ENCODE measurements around the gene RINL.
"Not testable (repeated sequence)": the region's sequence is repeated elsewhere in the genome, so short reads cannot be mapped to it uniquely, and the experiment has no call there.

Gene RINL

DNA sequence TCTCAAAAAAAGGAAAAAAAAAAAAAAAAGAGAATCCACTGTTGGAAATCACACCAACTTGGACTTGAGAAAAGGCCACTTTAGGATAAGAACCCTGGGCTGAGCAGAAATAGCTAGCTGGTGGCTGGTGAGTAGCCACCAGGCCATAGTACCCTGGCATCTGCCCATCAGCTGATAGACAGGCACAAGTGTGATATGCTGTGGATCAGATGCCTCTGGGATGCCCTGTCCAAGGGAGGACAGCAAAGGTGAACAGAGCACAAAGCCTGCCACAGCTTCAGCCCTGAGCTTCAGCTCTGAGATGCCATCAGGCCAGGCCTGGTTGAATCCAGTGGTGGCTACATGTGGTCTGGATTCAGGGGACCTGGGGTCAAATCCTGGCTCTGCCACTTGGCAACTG lies 12.6 kb upstream of the RINL start:
- Histone ChIP-seq H3K9me3 (ENCODE audit: control insufficient read depth, low read length) (no peaks in the 10 kb centered on the region), H3K4me1 (ENCODE audit: control insufficient read depth, insufficient read depth, low read length, poor library complexity, severe bottlenecking) (no peaks in the 10 kb centered on the region), H3K27ac (ENCODE audit: low read depth, low read length, severe bottlenecking) (no peak overlapping the region), H3K4me3 (ENCODE audit: extremely low read depth, insufficient read depth, low read length, poor library complexity, severe bottlenecking) (no peak overlapping the region), H3K36me3 (ENCODE audit: control insufficient read depth, insufficient read depth, low read length) (peaks cover 11% of the 10 kb centered on the region)

DNA sequence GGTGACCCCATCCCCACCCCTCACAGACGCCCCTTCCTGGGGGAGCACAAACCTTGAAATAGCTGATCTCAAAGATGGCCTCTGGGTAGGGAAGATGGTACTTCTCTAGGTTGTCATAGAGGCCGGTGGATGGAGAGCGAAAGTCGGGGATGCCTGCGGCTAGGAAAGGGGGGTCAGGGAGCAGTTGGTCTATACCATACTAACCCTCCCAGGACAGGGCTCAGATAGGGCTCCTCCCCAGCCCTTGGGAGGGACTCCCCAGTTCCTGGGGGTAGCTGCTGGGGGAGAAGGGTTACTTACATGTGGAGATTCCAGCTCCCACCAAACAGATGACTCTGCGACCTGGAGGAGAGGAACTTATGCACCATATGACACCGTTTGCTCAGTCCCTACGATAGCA lies 11.7 kb upstream of the RINL start:
- H3K9me3 ChIP-seq (ENCODE audit: control insufficient read depth, low read length) = no peaks in the 10 kb centered on the region
- no peaks in the 10 kb centered on the region for H3K4me1 ChIP-seq (ENCODE audit: control insufficient read depth, insufficient read depth, low read length, poor library complexity, severe bottlenecking)
- peaks cover 11% of the 10 kb centered on the region for H3K36me3 ChIP-seq (ENCODE audit: control insufficient read depth, insufficient read depth, low read length)
- WGBS, 2 experiments (ENCODE audit: insufficient coverage in 2 of 2) = 92% methylated on average over 3 to 5 of the region's 8 CpGs
- H3K27ac ChIP-seq (ENCODE audit: low read depth, low read length, severe bottlenecking) = no peak overlapping the region
- no peak overlapping the region for H3K4me3 ChIP-seq (ENCODE audit: extremely low read depth, insufficient read depth, low read length, poor library complexity, severe bottlenecking)

DNA sequence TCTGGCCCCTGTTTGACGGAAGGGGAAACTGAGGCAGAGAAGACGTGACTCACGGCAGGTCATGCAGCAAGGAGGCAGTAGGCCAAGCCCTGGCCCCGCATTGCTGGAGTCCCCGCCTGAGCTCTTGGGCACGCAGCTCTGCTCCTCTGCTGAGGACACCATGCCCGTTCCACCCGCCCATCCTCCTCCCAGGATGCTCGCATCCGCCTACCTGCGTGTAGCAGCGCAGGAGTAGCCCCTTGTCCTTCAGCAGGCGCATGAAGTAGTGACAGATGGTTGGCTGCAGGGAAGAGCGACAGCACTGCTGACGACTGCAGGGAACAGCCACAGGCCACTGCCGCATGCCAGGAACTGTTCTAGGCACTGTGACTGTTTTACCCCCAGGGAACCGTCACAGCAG lies 10.8 kb upstream of the RINL start:
- no peaks in the 10 kb centered on the region for H3K4me1 ChIP-seq (ENCODE audit: control insufficient read depth, insufficient read depth, low read length, poor library complexity, severe bottlenecking)
- no peaks in the 10 kb centered on the region for H3K9me3 ChIP-seq (ENCODE audit: control insufficient read depth, low read length)
- no peak overlapping the region for H3K4me3 ChIP-seq (ENCODE audit: extremely low read depth, insufficient read depth, low read length, poor library complexity, severe bottlenecking)
- WGBS, 2 experiments (ENCODE audit: insufficient coverage in 2 of 2) = 95% methylated on average over 17 of the region's 17 CpGs
- H3K27ac ChIP-seq (ENCODE audit: low read depth, low read length, severe bottlenecking) = no peak overlapping the region
- peaks cover 11% of the 10 kb centered on the region for H3K36me3 ChIP-seq (ENCODE audit: control insufficient read depth, insufficient read depth, low read length)

DNA sequence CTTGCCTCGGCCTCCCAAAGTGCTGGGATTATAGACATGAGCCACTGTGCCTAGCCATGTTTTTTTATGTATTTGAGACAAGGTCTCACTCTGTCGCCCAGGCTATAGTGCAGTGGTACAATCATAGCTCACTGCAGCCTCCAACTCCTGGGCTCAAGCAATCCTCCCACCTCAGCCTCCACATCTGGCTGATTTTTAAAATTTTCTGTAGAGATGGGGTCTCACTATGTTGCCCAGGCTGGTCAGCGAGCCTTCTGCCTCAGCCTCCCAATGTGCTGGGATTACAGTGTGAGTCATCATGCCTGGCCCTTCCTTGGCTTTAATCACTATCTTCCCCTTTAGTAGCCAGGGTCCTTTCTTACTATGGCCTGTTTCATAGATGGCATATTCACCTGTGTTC lies 6.6 kb upstream of the RINL start:
- H3K4me3 ChIP-seq (ENCODE audit: extremely low read depth, insufficient read depth, low read length, poor library complexity, severe bottlenecking); H3K27ac ChIP-seq (ENCODE audit: low read depth, low read length, severe bottlenecking); H3K36me3 ChIP-seq (ENCODE audit: control insufficient read depth, insufficient read depth, low read length); H3K9me3 ChIP-seq (ENCODE audit: control insufficient read depth, low read length); H3K4me1 ChIP-seq (ENCODE audit: control insufficient read depth, insufficient read depth, low read length, poor library complexity, severe bottlenecking): not testable (repeated sequence)
- 93 to 100% methylated on average over 3 of the region's 3 CpGs for WGBS, 2 experiments (ENCODE audit: insufficient coverage in 2 of 2)

DNA sequence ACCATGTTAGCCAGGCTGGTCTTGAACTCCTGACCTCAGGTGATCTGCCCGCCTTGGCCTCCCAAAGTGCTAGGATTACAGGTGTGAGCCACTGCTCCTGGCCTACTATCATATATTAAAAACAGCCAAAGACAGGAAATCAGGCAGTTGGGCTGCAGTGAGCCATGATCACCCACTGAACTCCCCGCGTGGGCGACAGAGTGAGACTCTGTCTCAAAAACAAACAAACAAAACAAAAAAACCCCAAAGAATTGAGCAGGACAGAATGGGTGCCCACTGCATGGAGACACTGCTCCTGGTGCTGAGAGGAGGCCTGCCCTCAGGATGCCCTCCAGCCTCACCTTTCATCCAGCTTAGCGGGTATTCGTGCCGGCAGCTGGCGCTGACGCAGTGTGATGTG lies 5.2 kb upstream of the RINL start:
- 90 to 92% methylated on average over 4 to 5 of the region's 9 CpGs for WGBS, 2 experiments (ENCODE audit: insufficient coverage in 2 of 2)
- H3K4me3 ChIP-seq (ENCODE audit: extremely low read depth, insufficient read depth, low read length, poor library complexity, severe bottlenecking) = no peak overlapping the region

DNA sequence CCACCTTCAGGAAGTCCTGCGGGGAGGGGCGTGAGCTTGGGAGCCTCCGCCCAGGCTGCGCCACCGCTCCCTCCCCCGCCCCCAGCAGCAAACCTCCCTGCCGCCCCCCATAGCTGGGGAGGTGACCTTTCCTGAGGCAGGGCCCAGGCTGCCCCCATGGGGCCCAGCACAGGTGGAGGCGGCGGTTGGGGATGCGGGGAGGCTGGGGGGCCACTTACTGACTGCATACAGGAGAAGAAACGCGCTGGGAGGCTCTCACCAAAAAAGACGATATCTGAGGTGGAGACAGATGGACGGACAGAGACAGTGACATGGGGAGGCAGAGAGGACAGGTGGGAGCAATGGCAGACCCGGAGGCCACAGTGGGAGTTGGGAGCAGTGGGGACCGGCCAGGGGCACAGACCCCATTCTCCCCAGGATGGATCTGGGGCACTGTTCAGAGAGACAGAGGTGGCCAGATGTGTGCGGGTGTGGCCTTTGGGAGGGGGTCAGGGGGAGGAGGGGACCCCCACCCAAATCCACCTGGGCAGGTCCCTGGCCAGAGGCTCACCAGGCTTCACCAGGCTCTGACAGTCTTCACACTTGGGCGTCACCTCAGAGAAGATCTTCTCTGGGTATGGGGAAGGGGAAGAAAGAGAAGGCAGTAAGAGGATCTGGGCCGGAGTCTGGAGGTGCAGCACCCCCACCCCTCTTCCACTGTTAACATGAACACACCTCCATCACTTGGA lies 3.0 kb upstream of the RINL start:
- Histone ChIP-seq H3K9me3 (ENCODE audit: control insufficient read depth, low read length) (no peaks in the 10 kb centered on the region), H3K36me3 (ENCODE audit: control insufficient read depth, insufficient read depth, low read length) (no peaks in the 10 kb centered on the region), H3K27ac (ENCODE audit: low read depth, low read length, severe bottlenecking) (no peak overlapping the region), H3K4me1 (ENCODE audit: control insufficient read depth, insufficient read depth, low read length, poor library complexity, severe bottlenecking) (peaks cover 12% of the 10 kb centered on the region), H3K4me3 (ENCODE audit: extremely low read depth, insufficient read depth, low read length, poor library complexity, severe bottlenecking) (no peak overlapping the region)
- 90 to 92% methylated on average over 14 to 16 of the region's 19 CpGs for WGBS, 2 experiments (ENCODE audit: insufficient coverage in 2 of 2)

More for the DNA sequence above, 5.2 kb upstream of the RINL start:
- no peak overlapping the region for H3K27ac ChIP-seq (ENCODE audit: low read depth, low read length, severe bottlenecking)
- H3K4me1 ChIP-seq (ENCODE audit: control insufficient read depth, insufficient read depth, low read length, poor library complexity, severe bottlenecking) = peaks cover 6% of the 10 kb centered on the region
- H3K36me3 ChIP-seq (ENCODE audit: control insufficient read depth, insufficient read depth, low read length) = no peaks in the 10 kb centered on the region
- H3K9me3 ChIP-seq (ENCODE audit: control insufficient read depth, low read length) = no peaks in the 10 kb centered on the region

DNA sequence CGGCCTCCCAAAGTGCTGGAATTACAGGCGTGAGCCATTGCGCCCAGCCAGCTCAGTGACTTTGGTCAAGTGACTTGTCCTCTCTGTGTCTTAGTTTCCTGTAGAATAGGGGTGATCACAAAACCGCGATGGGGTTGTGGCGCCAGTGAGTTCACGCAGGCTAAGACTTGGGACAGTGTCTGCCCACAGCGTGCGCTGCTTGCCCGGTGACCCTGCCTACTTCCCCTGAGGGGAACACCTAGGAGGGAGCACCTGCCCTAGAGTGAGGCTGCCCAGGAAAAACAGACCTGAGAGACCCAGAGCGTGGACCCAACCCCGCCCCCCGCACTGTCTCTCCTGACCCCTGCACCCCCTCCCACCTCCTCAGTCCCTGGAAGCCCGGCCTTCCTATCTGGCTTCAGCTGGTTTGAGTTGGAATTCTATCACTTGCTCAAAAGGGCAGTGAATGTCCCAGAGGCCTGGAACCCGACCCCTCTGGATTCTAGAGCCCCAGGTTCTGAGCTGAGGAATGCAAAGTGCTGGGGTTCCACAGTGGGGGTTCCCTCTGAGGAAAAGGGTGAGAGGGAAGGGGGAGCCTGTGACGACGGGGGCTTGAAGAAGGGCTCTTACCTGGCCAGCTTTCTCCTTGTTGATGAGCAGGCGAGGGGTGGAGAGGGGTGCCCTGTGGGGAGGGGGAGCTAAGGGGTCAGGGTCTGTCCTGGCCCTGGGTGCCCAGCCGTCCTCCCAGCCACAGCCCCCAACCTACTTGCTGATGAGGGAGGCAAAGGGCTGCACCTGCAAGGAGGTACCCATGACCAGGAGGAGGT lies 2.2 kb upstream of the RINL start:
- Histone ChIP-seq H3K4me1 (ENCODE audit: control insufficient read depth, insufficient read depth, low read length, poor library complexity, severe bottlenecking) (peaks cover 12% of the 10 kb centered on the region), H3K4me3 (ENCODE audit: extremely low read depth, insufficient read depth, low read length, poor library complexity, severe bottlenecking) (no peak overlapping the region), H3K27ac (ENCODE audit: low read depth, low read length, severe bottlenecking) (no peak overlapping the region), H3K36me3 (ENCODE audit: control insufficient read depth, insufficient read depth, low read length) (no peaks in the 10 kb centered on the region), H3K9me3 (ENCODE audit: control insufficient read depth, low read length) (no peaks in the 10 kb centered on the region)
- 90 to 92% methylated on average over 12 to 15 of the region's 19 CpGs for WGBS, 2 experiments (ENCODE audit: insufficient coverage in 2 of 2)

DNA sequence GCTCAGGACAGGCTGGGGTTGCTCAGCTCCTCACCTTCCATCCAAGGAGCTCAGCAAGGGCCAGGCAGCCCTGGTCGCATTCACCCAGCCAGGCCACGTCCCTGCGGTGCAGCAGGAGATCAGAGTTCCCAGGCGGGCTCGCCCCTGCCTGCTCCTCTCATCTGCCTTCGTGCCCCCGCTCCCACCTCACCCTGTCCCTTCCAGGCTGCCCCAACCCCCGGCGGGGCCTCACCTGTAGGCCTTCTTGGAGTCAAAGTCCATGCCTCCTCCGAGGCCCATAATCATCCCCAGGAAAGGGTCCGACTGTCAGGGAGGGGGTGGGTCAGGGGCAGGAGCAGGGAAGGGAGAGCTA lies 1.3 kb upstream of the RINL start:
- 93 to 95% methylated on average over 2 to 11 of the region's 11 CpGs for WGBS, 2 experiments (ENCODE audit: insufficient coverage in 2 of 2)
- no peaks in the 10 kb centered on the region for H3K36me3 ChIP-seq (ENCODE audit: control insufficient read depth, insufficient read depth, low read length)
- no peak overlapping the region for H3K27ac ChIP-seq (ENCODE audit: low read depth, low read length, severe bottlenecking)

DNA sequence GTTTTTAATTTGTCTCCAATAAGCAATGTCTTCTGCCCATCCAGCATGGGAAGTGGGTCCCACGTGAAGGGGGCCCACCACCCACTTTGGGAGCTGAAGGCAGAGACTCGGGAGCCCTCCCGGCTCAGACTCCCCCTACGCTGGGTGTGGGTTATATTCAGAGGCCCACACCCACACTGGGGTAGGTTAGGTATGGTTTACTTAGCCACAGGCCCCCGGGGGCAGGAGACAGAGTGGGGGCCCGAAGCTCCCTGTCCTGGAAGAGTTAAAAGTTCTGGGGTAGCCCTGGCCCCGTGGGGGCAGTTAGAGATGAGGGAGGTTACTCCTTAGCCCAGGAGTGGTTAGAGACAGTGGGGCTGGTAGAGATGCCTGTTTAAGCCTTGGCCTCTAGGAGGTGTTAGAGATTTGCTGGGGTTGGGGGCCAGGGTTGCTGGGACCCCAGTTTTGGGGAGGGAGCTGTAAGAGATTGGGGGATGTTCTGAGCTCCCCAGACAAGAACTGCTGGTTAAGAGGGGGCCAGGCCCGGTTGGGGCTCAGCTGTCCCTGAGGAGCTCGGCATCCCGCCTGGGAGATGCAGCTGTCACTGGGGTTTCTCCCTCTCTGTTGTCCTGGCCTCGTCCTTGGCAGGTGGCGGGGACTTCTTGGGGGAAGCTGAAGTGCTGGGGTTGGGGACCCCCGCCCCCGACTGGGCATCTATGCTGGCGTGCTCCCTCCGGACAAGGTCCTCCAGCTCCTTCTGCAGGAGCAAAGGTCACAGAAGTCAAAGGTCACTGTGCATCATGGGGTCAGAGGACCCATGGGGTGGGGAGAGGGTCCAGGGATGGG lies 712 bp upstream of the RINL start:
- Histone ChIP-seq H3K27ac (ENCODE audit: low read depth, low read length, severe bottlenecking) (no peak overlapping the region), H3K4me1 (ENCODE audit: control insufficient read depth, insufficient read depth, low read length, poor library complexity, severe bottlenecking) (peaks cover 12% of the 10 kb centered on the region), H3K36me3 (ENCODE audit: control insufficient read depth, insufficient read depth, low read length) (no peaks in the 10 kb centered on the region), H3K9me3 (ENCODE audit: control insufficient read depth, low read length) (no peaks in the 10 kb centered on the region), H3K4me3 (ENCODE audit: extremely low read depth, insufficient read depth, low read length, poor library complexity, severe bottlenecking) (no peak overlapping the region)
- 96% methylated on average over 12 of the region's 16 CpGs for WGBS, 2 experiments (ENCODE audit: insufficient coverage in 2 of 2)

More for the DNA sequence above, 1.3 kb upstream of the RINL start:
- Histone ChIP-seq H3K4me3 (ENCODE audit: extremely low read depth, insufficient read depth, low read length, poor library complexity, severe bottlenecking) (no peak overlapping the region), H3K4me1 (ENCODE audit: control insufficient read depth, insufficient read depth, low read length, poor library complexity, severe bottlenecking) (peaks cover 12% of the 10 kb centered on the region), H3K9me3 (ENCODE audit: control insufficient read depth, low read length) (no peaks in the 10 kb centered on the region)

DNA sequence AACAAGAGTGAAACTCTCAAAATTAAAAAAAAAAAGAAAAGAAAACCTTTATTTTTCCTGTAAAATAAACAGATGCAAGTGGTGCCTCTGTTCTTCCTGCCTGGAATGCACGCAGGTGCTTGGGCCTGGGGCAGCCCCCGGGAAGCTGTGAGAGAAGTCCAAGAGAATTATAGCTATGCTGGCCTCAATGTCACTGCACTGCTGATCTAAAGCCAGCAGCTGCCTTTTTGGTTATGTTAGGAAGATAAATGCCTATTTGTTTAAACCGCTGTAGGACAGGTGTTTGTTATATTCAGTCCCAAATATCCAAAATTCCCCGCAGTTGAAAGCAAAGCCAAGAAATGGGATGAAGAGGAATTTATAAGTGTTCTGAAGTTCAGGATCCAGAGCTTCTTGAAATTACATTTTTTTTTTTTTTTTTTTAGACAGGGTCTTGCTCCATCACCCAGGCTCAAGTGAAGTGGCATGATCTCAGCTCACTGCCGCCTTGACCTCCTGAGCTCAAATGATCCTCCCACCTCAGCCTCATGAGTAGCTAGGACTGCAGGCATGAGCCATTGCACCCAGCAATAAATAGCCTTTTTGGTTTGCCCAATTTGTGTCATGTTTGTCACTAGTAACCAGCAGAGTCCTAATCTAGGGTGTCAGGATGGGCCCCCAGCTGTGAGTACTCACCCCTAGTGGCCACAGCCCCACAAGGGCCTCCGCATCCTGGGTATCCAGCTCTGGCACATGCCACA lies 2.2 kb downstream of the RINL start:
- peaks cover 7% of the 10 kb centered on the region for H3K4me1 ChIP-seq (ENCODE audit: control insufficient read depth, insufficient read depth, low read length, poor library complexity, severe bottlenecking)
- H3K36me3 ChIP-seq (ENCODE audit: control insufficient read depth, insufficient read depth, low read length) = no peaks in the 10 kb centered on the region
- H3K9me3 ChIP-seq (ENCODE audit: control insufficient read depth, low read length) = no peaks in the 10 kb centered on the region
- H3K4me3 ChIP-seq (ENCODE audit: extremely low read depth, insufficient read depth, low read length, poor library complexity, severe bottlenecking) = no peak overlapping the region
- H3K27ac ChIP-seq (ENCODE audit: low read depth, low read length, severe bottlenecking) = no peak overlapping the region
- WGBS, 2 experiments (ENCODE audit: insufficient coverage in 2 of 2) = 84 to 89% methylated on average over 3 to 6 of the region's 6 CpGs

Measured in mesodermal cell (in vitro differentiated cells).